GM19324 (cell line): ENCODE measurements around the gene EGR4.
A peak's percentile ranks its signal among the peaks of the same experiment; 100 is the strongest.

Experiments
- ATAC-seq: cut with Tn5 transposase; IDR thresholded peaks from one replicate; pipeline ENCODE4 v1.9.1; 2021; ENCODE audit warnings: mild to moderate bottlenecking, moderate library complexity; ENCODE audit not compliant: unreplicated experiment, low FRiP score

The EGR4 gene

DNA sequence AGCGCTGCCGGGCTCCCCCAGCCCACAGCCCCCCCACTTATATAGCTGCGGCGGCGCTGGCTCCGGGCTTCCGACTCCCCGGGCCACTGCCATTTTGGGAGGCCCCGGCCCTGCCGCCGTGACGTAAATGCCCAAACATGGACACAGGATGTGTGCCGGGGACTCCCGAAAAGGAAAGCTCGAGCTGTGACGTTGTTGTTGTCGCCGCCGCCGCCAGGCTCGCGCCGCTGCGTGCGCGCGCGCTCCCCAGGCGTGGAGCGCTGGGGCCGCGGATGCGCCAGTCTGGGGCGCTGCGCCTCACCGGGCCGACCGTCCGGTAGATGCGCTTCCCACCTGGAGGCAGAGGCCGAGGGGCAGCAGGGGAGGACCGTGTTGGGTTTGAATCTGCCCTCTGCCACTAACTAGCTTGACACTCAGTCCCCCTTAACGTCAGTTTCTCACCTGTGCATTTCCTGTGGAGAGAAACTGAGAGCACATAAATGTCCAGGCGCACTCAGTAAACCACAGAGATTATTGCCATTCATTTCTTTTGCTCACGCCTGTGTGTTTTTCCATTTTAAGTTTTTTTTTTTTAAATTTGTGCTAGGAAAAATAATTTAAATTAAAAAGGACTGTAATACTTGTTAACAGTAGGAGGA lies at the start of gene EGR4:
Gene EGR4, minus strand, starts transcription at position 15 of the 638 bp plus-strand sequence. CDS start 231 bp downstream, outside the sequence.
- peak; percentile 86 for ATAC-seq

DNA sequence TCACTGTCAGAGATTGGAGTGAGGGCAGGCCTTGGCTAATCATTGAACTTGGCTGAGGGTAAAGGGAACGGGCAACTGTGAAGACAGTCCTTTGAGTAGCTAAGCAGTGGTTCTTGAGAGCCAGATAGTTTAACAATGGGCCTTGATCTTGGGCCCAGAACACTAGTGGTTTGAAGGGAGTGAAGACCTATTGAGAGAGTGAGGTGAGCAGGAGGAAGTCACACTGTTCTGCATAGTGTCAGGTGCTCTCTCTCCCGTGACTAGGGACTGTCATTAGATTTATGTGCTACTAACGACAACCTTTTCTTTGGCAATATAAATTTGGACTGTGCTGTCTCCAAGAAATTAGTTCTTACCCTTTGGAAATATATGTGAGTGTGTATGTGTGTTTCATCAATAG lies 47.7 kb upstream of the EGR4 start:
- ATAC-seq: no peak

DNA sequence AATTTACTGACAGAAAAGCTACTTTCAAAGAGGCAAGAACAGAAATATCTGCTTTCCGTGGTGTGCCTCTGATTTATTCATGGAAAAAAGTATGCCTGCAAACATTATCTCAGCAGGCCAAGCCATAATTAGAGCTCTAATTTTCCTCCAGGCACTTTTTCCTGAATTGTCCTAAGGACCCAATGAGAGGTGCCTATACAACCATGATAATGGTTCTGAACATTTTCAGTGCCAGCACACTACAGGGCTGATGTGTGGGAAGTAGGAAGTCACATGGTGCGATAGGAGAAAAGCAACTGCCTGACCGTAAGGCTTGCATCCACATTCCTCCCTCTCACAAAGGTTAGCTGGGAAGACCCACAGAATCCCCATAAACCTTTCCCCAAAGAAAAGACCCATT lies 45.9 kb upstream of the EGR4 start:
- no peak for ATAC-seq

DNA sequence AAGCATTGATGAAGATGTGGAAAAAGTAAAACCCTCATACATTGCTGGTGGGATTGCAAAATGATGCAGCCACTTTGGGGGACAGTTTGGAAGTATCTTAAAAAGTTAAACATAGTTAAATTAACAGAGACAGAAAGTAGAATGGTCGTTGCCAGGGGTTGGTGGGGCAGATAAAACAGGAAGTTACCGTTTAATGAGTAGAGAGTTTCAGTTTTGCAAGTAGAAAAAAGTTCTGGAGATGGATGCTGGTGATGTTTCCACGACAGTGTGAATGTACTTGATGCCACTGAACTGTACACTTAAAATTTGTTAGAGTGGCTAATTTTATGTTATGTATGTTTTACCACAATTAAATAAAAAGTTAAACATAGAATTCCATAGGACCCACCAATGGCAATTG lies 44.5 kb upstream of the EGR4 start:
- no peak for ATAC-seq

DNA sequence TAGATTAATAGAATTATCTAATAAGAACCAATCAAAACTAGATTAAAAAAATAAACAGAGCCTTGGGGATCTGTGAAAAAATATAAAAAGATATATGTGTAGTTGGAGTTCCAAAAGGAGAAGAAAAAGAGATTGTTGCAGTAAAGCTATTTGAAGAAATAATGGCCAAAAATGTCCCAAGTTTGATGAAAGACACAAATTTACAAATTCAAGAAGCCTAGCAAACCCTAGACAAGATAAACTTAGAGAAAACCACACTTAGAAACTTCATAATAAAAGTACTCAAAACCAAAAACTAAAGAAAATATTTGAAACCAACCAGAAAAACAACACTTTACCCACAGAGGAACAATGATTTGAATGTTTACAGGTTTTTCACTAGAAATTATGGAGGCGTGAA lies 41.3 kb upstream of the EGR4 start:
- ATAC-seq: no peak

GRCh38 chr2:73334045-73334444 lies 40.7 kb upstream of the EGR4 start:
- ATAC-seq: no peak

DNA sequence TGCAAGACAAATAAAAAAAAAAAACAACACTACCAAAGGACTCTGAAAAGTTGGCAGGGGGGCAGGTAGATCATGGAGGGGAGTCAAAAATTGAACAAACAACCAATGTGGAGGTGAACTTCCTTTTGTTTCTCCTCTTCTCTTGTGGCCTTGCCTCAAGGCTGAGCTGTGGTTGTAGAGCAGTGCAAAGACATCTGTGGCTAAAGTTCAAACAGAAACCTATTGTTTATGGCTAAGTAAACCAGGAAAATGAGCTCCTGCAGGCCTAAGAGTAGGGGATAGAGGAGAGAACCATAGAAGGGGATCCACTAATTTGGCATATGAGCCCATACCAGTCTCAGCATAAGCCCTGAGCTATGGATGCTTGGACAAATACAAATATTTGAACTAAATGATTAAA lies 40.2 kb upstream of the EGR4 start:
- ATAC-seq: no peak

GRCh38 chr2:73324126-73324725 lies 30.9 kb upstream of the EGR4 start:
- ATAC-seq: no peak

DNA sequence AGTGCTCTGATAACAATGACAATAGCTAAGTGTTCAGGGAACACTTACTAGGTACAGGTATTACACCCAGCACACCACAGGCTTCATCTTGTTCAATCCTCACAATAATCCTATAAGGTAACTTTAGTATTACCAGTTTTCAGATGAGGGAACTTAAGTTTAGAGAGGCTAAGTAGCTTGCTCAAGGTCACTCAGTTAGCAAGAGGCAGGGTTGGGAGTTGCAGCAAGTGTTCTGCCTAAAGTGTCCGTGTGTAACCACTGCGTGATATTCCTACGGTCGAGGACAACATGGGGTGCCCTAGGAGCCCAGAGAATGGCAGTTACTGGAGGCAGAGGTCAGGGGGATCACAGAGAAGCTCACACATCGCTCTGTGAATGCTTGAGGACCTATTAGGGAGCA lies 30.2 kb upstream of the EGR4 start:
- ATAC-seq: no peak

DNA sequence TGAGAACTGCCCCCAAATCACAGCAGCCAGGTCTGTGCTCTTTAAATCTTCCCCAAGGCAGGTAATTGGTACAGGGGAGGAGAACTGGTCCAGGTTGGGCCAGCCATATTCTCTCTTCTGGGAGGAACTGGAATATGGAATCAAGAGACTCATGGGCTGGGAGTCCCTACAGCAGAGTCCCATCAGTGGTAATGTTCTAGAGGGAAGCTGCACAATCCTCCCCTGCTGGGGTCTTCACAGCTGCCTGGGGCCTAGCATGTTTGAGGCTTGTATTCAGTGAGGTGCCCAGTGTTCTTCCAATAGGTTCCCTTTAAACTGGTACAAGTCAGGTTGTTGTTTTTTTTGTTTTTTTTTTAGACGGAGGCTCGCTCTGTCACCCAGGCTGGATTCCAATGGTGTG lies 21.1 kb upstream of the EGR4 start:
- no peak for ATAC-seq

DNA sequence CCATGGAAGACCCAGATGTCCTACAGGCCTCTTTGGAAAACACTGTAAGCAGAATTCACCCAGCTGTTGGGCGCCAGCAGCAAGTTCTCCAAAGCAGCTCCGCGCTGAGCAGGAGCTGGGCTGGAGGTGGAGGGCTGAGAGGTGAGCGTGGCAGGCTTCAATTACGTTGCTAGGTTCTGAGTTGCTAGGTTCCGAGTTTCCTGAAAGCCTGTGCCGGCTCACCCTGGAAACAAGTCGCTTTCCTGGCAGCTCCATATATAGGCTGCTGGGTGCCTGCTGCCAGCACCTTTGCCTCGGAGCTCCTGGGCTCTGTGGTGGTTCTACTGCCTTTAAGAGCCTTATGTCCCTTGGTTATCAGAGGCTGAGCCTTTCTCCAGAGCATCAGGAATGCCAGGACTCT lies 14.4 kb upstream of the EGR4 start:
- no peak for ATAC-seq

DNA sequence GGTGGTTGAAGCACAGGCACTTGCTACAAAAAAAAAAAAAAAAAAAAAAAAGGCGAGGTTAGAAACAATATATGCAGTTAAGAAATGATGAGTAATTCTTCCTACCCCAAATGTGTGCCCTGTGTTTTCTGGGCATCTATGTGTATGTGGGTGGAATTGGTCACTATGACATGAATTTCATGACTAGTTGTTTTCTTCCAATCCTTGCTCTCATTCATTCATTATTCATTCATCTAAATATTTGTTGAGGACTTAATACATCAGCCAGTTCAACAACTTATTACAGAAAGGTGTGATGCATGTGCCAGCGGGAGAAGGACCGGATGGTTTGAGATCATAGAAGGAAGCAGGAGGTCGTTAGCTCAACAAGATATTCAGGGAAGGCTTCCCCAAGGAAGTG lies 8.3 kb upstream of the EGR4 start:
- no peak for ATAC-seq

DNA sequence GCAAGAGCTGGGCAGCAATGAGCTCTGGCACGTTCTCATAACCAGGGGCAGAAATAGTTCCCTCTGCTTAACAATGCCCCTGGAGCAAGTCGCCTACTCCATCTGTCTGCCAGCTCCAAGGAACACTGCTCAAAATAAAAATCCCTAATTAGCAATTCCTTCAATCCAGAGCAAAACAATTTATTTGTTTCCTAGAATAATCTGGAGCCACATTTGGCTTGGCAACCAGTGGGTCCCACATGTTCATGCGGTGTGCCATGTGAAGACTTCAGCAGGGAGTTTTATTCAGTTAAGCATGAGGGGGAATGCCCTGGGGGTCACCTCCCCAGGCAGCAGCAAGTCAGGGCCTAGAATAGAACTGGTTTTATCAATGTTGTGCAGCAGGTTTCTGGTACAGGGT lies 7.6 kb upstream of the EGR4 start:
- no peak for ATAC-seq

GRCh38 chr2:73297586-73297985 lies 4.2 kb upstream of the EGR4 start:
- ATAC-seq: no peak

DNA sequence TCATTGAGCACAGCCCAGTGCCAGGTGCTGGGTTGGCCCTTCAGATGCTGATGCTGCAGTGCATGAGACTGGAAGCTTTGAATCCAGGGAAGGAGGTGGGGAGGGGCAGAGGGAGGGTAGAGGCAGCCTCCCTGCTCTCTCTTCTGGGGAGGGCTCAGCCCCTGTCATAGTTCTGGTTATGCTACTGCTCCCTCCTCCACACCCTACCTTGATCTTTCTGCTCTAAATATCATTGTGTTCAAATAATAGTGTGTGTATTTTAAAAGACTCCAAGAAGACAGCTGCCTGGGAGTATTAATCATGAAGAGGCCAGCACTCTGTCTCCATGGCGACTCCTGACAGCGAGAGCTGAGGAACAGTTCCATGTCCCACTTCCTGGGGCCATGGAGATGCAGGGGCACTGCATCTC lies 3.8 kb upstream of the EGR4 start:
- no peak for ATAC-seq

GRCh38 chr2:73295751-73296400 lies 2.5 kb upstream of the EGR4 start:
- ATAC-seq: no peak

- ATAC-seq: no peak
Observed at GRCh38 chr2:73294239-73294638, 891 bp upstream of the EGR4 start.

DNA sequence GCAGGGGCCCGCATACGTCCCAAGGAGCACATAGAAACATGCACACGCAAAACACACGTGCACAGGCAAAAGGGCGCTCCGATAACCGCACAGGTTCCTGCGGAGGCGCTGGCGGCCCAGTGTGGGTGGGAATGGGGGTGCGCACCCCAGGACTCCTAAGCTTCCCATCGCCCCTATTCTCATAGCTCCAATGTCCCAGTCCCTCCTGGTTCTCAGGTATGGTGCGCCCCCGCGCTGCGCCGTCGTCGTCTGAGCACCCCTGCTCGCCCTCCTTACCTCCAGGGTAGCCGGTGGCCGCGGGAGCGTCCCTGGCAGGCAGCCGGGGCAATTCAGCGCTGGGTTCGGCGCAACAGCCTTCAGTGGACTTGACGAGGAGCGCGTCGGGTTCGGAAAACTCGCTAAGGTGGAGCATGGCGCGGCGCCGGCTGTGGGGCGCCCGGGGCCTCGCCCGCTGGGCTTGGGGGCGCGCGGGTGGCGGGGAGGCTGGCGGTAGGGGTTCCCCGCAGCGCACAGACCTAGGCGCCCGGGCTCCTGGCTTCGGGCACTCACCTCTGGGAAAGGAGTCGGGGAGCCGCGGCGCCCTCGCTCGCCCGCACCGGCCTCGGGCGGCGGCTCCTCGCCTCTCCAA lies 328 bp downstream of the EGR4 start:
- no peak for ATAC-seq

- ATAC-seq: no peak
Observed at GRCh38 chr2:73292316-73292905, 937 bp downstream of the EGR4 start.

DNA sequence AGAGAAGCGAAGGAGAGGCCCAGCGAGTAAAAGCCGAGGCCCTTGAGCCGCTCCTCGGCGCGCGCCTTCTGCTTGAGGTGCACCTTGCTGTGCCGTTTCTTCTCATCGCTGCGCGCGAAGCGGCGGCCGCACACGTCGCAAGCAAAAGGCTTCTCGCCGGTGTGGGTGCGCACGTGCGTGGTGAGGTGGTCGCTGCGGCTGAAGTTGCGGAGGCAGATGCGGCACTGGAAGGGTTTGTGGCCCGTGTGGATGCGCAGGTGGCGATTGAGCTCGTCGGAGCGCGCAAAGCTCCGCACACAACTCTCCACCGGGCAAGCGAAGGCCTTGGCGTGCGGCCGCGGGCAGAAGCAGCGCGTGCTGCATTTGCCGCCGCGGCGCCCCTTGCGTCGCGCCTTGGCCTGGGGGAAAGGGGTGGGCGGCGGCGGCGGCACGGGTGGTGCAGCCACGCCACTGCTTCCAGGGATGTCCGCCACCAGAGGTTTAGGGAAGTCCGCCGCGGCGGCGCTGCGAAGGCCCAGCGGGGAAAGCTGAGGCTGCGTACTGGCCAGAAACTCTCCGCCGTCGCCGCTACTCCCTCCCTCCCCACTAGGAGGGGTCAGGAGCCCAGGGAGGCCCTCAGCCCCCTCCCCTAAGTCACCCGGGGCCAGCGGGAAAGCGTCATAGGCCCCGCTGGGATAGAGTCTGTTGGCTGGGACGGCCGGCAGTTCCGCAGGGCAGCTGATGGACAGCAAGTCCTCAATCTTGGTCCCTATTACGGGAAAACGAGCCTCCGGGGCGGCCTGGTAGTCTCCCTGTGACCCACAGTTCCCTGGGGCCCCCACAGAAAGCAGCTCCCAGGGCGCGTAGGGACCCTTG lies 1.7 kb downstream of the EGR4 start:
- ATAC-seq: no peak
